Erythroblast (primary cell): ENCODE measurements around the gene SLC2A14.

ENCODE experiments used
- GATA1 ChIP-seq: IDR thresholded peaks from 2 replicates; pipeline ENCODE4 v1.6.1; 2011; ENCODE audit warnings: low read depth, mild to moderate bottlenecking, control low read depth, low read length, moderate library complexity
- POLR2A ChIP-seq: IDR thresholded peaks from 2 replicates; pipeline ENCODE4 v1.6.1; 2011; ENCODE audit warnings: mild to moderate bottlenecking, low read length

- TF ChIP-seq POLR2A (no peak), GATA1 (no peak)
Observed at GRCh38 chr12:7793211-7793610, 79.5 kb downstream of the SLC2A14 start.
